GM06990 (cell line): Measurements from ENCODE around the gene PODNL1.

ENCODE experiments used
- DNase-seq: peaks from one replicate; pipeline ENCODE4 v3.0.0-alpha.2; 2011; ENCODE audit not compliant: insufficient read length; ENCODE audit errors: extremely low read depth
- H3K27me3 ChIP-seq: replicated peaks from 2 replicates; pipeline ENCODE4 v1.6.0; 2011; ENCODE audit warnings: low read length; ENCODE audit not compliant: control insufficient read depth, insufficient read depth
- H3K36me3 ChIP-seq: 2 replicates; pipeline ENCODE4 v1.5.1; 2011; ENCODE audit warnings: low read length; ENCODE audit not compliant: control insufficient read depth, insufficient read depth
- H3K4me3 ChIP-seq: replicated peaks from 2 replicates; pipeline ENCODE4 v1.5.1; 2011; ENCODE audit warnings: low read depth, mild to moderate bottlenecking, control low read depth, low read length
- CTCF ChIP-seq: IDR thresholded peaks from 2 replicates; pipeline ENCODE4 v1.5.1; 2011; ENCODE audit warnings: low read length, control low read depth, mild to moderate bottlenecking, inconsistent platforms; ENCODE audit not compliant: insufficient read depth, poor library complexity, severe bottlenecking

Gene PODNL1

GRCh38 chr19:13887018-13887436, 51.2 kb downstream of the PODNL1 start:
- Histone ChIP-seq H3K4me3 (no peak overlapping the region), H3K27me3 (no peaks in the 10 kb centered on the region), H3K36me3 (no peaks in the 10 kb centered on the region)
- DNase-seq = no peak
- no peak for TF ChIP-seq CTCF

- TF ChIP-seq CTCF = no peak
- Histone ChIP-seq H3K36me3 (no peaks in the 10 kb centered on the region), H3K27me3 (no peaks in the 10 kb centered on the region), H3K4me3 (no peak overlapping the region)
- DNase-seq = no peak
Measured at GRCh38 chr19:13885826-13886365, 52.3 kb downstream of the PODNL1 start.

- H3K36me3 ChIP-seq = no peaks in the 10 kb centered on the region
- no peaks in the 10 kb centered on the region for H3K27me3 ChIP-seq
- DNase-seq = no peak
- no peak for TF ChIP-seq CTCF
- H3K4me3 ChIP-seq = no peak overlapping the region
Measured at GRCh38 chr19:13884726-13885591, 53.3 kb downstream of the PODNL1 start.

GRCh38 chr19:13883516-13884064, 54.6 kb downstream of the PODNL1 start:
- no peak for DNase-seq
- H3K27me3 ChIP-seq = no peaks in the 10 kb centered on the region
- H3K36me3 ChIP-seq = no peaks in the 10 kb centered on the region
- no peak for TF ChIP-seq CTCF
- H3K4me3 ChIP-seq = no peak overlapping the region

- Histone ChIP-seq H3K36me3 (no peaks in the 10 kb centered on the region), H3K27me3 (no peaks in the 10 kb centered on the region), H3K4me3 (no peak overlapping the region)
- no peak for TF ChIP-seq CTCF
- DNase-seq = no peak
Measured at GRCh38 chr19:13882836-13883235, 55.4 kb downstream of the PODNL1 start.
